ENCODE results near the gene EEF1A2.

EEF1A2 gene

DNA sequence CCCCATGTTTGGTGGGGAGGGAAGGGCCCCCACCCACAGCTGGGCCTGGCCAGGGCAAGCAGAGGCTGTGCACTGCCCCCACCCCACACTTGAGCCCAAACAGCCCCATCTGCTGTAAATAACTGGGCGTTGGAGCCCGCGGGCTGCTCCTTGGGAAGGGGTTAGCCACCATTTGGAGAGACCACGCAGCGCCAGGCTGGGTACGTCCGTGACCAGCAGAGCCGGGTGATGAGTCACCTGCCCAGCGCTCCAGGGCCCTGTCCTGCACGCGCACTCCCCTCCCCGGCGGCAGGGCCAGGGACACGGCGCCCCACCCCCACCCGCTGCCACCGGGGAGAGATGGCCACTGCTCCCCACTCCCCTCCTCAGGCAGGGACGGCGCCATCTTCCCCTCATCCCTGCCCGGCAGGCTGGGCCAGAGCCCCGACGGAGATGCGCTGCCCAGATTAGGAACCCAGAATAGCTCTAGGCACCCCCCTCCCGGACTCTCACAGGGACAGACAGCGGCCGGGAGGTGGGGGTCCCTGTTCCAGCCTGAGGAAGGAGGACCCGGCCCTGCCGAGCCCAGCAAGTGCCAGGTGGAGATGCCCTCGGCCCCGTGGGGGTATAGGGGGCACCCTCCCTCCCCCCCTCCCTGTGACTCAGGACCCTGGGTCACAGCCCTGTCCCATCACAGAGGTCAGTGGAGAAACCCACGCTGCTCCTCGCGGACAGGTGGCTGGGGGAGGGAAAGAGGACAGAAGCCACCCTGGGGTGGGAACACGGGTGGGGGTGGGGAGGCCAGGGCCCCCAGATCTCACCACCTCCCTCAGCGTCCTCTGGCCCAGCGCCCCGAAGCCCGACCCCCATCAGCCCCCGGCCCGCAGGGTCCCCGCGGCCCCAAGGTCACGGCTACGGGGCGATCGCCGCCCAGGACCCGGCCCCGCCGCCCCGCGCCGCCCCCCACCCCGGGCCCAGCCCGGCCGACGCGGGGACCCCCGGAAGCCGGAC lies 642 bp downstream of the EEF1A2 start:
- TF ChIP-seq, protein P1, sequence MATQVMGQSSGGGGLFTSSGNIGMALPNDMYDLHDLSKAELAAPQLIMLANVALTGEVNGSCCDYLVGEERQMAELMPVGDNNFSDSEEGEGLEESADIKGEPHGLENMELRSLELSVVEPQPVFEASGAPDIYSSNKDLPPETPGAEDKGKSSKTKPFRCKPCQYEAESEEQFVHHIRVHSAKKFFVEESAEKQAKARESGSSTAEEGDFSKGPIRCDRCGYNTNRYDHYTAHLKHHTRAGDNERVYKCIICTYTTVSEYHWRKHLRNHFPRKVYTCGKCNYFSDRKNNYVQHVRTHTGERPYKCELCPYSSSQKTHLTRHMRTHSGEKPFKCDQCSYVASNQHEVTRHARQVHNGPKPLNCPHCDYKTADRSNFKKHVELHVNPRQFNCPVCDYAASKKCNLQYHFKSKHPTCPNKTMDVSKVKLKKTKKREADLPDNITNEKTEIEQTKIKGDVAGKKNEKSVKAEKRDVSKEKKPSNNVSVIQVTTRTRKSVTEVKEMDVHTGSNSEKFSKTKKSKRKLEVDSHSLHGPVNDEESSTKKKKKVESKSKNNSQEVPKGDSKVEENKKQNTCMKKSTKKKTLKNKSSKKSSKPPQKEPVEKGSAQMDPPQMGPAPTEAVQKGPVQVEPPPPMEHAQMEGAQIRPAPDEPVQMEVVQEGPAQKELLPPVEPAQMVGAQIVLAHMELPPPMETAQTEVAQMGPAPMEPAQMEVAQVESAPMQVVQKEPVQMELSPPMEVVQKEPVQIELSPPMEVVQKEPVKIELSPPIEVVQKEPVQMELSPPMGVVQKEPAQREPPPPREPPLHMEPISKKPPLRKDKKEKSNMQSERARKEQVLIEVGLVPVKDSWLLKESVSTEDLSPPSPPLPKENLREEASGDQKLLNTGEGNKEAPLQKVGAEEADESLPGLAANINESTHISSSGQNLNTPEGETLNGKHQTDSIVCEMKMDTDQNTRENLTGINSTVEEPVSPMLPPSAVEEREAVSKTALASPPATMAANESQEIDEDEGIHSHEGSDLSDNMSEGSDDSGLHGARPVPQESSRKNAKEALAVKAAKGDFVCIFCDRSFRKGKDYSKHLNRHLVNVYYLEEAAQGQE (IDR thresholded peaks at IDR 0.05; ENCODE audit: insufficient read depth in 1 of 2, low read depth in 2 of 2, low read length in 2 of 2): no peak
- TF ChIP-seq SIN3A (IDR thresholded peaks at IDR 0.05; ENCODE audit: borderline replicate concordance, insufficient read depth, low read length) (no peak), FOXP2 (optimal IDR thresholded peaks at IDR 0.05; ENCODE audit: borderline replicate concordance, extremely low read depth, extremely low read length, insufficient read depth) (no peak), POLR2AphosphoS5 (IDR thresholded peaks at IDR 0.05; ENCODE audit: low read depth, low read length) (no peak), TAF1 (IDR thresholded peaks at IDR 0.05; ENCODE audit: borderline replicate concordance, insufficient read depth, low read length) (no peak)

DNA sequence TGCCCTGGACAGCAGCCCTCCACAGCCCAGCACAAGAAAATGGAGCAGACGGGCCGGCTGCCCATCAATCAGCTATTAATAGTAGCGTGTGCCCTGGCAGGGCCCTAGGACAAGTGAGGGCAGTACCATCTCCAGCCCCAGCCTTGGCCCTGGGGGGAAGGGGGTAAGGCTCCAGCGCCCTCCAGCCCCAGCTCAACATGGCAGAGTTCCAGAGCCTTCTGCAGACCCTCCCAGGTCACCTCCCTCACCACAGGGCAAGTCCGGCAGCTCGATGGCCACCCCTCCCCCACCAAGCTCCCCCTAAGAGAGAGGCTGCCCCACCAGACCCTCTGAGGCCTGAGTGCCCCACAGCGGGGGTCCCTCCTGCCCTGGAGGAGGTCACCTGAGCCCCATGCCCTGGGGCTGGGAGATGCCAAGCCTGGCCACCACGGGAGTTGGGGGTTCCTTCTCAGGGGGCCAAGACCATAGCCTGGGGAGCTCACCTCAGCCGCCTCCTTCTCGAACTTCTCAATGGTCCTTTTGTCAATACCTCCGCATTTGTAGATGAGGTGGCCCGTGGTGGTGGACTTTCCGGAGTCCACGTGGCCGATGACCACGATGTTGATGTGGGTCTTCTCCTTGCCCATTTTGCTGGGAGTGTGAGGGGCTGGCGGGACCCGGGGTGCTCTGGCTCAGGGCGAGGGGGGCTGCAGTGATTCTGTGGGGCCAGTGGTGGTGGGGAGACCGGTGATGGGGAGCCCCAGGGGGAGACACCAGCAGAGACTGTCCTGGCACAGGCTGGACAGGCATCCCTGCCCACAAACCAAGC lies 1.5 kb downstream of the EEF1A2 start:
- TF ChIP-seq POLR2AphosphoS5 (IDR thresholded peaks at IDR 0.05; ENCODE audit: low read depth, low read length) (no peak), FOXP2 (optimal IDR thresholded peaks at IDR 0.05; ENCODE audit: borderline replicate concordance, extremely low read depth, extremely low read length, insufficient read depth) (no peak), TAF1 (IDR thresholded peaks at IDR 0.05; ENCODE audit: borderline replicate concordance, insufficient read depth, low read length) (no peak), SIN3A (IDR thresholded peaks at IDR 0.05; ENCODE audit: borderline replicate concordance, insufficient read depth, low read length) (no peak)
- TF ChIP-seq, protein P1 (IDR thresholded peaks at IDR 0.05; ENCODE audit: insufficient read depth in 1 of 2, low read depth in 2 of 2, low read length in 2 of 2): no peak

DNA sequence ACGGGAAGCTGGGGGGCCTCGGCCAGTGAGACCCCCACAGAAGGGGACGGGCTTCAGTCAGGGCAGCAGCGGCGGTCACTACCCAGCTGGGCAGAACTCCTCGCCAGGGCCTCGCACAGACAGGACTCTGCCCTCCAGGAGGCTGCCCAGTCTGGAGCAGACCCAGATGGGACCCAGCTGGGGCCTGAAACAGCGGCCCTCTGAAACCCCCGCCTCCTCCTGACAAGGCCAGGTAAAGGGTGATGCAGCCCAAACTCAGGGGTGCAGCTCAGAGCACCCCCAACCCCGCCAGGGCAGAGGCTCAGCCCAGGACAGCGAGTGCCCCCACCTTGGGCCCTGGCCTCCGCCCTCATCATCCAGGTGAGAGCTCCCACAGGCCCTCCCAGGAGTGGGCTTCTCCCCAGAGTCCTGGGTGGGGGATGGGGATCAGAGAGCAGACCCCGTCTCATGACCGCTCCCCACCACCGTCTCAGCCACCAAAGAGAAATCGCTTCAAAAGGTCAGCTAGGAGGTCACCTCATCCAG lies 2.2 kb downstream of the EEF1A2 start:
- no peak for TF ChIP-seq SIN3A (IDR thresholded peaks at IDR 0.05; ENCODE audit: borderline replicate concordance, insufficient read depth, low read length)
- TF ChIP-seq, protein P1 (IDR thresholded peaks at IDR 0.05; ENCODE audit: insufficient read depth in 1 of 2, low read depth in 2 of 2, low read length in 2 of 2): no peak

DNA sequence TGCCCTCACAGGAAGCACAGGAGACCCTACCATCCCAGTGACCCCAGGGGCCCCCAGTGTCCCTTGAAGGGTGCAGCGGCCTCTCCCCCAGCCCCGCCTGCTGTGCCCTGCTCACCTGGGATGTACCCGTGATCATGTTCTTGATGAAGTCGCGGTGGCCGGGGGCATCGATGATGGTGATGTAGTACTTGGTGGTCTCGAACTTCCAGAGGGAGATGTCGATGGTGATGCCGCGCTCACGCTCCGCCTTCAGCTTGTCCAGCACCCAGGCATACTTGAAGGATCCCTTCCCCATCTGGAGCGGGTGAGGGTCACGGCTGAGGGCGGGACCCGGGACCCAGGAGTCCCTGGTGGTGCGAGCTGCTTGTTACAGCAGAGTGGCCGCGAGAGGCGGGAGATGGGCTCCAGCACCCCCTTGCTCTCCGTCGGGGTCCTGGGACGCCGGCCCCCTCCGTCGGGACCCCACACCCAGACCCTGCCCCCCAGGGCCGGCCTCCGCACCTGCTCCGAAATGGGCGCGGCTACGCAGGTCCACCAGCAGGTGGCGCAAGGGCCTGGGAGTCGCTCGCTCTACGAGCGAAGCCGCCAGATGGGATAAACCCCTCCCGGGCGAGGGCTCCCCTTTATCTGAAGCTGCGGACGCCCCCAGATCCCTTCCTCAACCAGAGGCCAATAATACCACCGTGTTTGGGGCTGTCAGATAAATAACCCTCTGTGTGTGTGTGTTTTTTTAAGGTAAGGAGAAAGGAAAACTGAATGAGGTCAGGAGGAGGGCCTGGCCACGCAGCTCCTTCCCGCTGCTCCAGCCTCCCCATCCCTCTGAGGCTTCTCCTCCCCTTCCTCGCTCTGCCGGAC lies 2.9 kb downstream of the EEF1A2 start:
- TF ChIP-seq, protein P1 (IDR thresholded peaks at IDR 0.05; ENCODE audit: insufficient read depth in 1 of 2, low read depth in 2 of 2, low read length in 2 of 2): no peak
- TF ChIP-seq FOXP2 (optimal IDR thresholded peaks at IDR 0.05; ENCODE audit: borderline replicate concordance, extremely low read depth, extremely low read length, insufficient read depth): no peak
- TF ChIP-seq SIN3A (IDR thresholded peaks at IDR 0.05; ENCODE audit: borderline replicate concordance, insufficient read depth, low read length): no peak
- no peak for TF ChIP-seq POLR2AphosphoS5 (IDR thresholded peaks at IDR 0.05; ENCODE audit: low read depth, low read length)
- no peak for TF ChIP-seq TAF1 (IDR thresholded peaks at IDR 0.05; ENCODE audit: borderline replicate concordance, insufficient read depth, low read length)
